Thoracic aorta (tissue), 2 donors: ENCODE measurements around the gene SNX1. TPM values are rescaled to one million over a fixed set of nuclear protein-coding genes. Genes with fewer than 3 reads are reported as not detected.

Experiments
- ATAC-seq: fragments of 150-250 bp; one replicate; pipeline ENCODE4 v1.8.0; 2017; ENCODE audit warnings: low read depth; ENCODE audit not compliant: insufficient number of reproducible peaks, low FRiP score
- DNase-seq: peaks from one replicate; pipeline ENCODE4 v3.0.0-alpha.2; 2020; ENCODE audit warnings: low spot score
- H3K27ac ChIP-seq, 2 donors: fragments of 200-600 bp; sonication (generic); 1 replicate in 1 of 2; 2 replicates in 1 of 2; pipeline ENCODE4 v1.5.1; 2016; ENCODE audit warnings: mild to moderate bottlenecking in 2 of 2, moderate library complexity in 2 of 2
- H3K27me3 ChIP-seq: fragments of 200-600 bp; sonication (generic); replicated peaks from 2 replicates; pipeline ENCODE4 v1.6.0; 2016; ENCODE audit warnings: mild to moderate bottlenecking; ENCODE audit not compliant: insufficient read depth
- H3K36me3 ChIP-seq: fragments of 200-600 bp; sonication (generic); one replicate; pipeline ENCODE4 v1.5.1; 2016
- H3K4me1 ChIP-seq, 2 donors: fragments of 200-600 bp; sonication (generic); 1 replicate in 1 of 2; 2 replicates in 1 of 2; pipeline versions ENCODE4 v1.5.1 to v1.6.0; 2016; ENCODE audit warnings: low read depth in 2 of 2, mild to moderate bottlenecking in 1 of 2; ENCODE audit not compliant: control insufficient read depth in 1 of 2
- H3K4me3 ChIP-seq: fragments of 200-600 bp; sonication (generic); 2 replicates; pipeline ENCODE4 v1.5.1; 2016; ENCODE audit warnings: mild to moderate bottlenecking
- H3K9me3 ChIP-seq: fragments of 200-600 bp; sonication (generic); 2 replicates; pipeline ENCODE4 v1.5.1; 2016
- total RNA-seq, 2 donors: library from RNA; depleted of rRNA; stranded (reverse); fragments of >200 nt; gene quantifications; one replicate each; pipeline versions ENCODE4 v1.1.0 to v1.2.3, GENCODE V29; 2016
- TF ChIP-seq, protein P1 (sequence below): fragments of 200-600 bp; sonication (generic); IDR thresholded peaks from one replicate; pipeline ENCODE4 v1.5.1; 2019; ENCODE audit warnings: antibody characterized with exemption

Gene SNX1
- total RNA-seq, 2 donors from 2014 or later: 47.2 to 104 TPM

DNA sequence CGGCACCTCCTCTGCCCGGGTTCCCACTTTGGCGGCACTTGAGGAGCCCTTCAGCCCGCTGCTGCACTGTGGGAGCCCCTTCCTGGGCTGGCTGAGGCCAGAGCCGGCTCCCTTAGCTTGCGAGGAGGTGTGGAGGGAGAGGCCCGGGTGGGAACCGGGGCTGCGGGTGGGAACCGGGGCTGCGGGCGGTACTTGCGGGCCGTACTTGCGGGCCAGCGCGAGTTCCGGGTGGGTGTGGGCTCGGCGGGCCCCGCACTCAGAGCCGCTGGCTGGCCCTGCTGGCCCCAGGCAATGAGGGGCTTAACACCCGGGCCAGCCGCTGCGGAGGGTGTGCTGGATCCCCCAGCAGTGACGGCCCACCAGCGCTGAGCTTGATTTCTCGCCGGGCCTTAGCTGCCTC lies 35.1 kb upstream of the SNX1 start:
- DNase-seq (no peak), ATAC-seq (no peak)
- Histone ChIP-seq H3K4me1 (no peaks in the 10 kb centered on the region), H3K27ac (no peak overlapping the region), H3K9me3 (no peaks in the 10 kb centered on the region), H3K27me3 (no peaks in the 10 kb centered on the region), H3K4me3 (no peak overlapping the region), H3K36me3 (no peaks in the 10 kb centered on the region)
- TF ChIP-seq, protein P1, sequence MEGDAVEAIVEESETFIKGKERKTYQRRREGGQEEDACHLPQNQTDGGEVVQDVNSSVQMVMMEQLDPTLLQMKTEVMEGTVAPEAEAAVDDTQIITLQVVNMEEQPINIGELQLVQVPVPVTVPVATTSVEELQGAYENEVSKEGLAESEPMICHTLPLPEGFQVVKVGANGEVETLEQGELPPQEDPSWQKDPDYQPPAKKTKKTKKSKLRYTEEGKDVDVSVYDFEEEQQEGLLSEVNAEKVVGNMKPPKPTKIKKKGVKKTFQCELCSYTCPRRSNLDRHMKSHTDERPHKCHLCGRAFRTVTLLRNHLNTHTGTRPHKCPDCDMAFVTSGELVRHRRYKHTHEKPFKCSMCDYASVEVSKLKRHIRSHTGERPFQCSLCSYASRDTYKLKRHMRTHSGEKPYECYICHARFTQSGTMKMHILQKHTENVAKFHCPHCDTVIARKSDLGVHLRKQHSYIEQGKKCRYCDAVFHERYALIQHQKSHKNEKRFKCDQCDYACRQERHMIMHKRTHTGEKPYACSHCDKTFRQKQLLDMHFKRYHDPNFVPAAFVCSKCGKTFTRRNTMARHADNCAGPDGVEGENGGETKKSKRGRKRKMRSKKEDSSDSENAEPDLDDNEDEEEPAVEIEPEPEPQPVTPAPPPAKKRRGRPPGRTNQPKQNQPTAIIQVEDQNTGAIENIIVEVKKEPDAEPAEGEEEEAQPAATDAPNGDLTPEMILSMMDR: no peak

DNA sequence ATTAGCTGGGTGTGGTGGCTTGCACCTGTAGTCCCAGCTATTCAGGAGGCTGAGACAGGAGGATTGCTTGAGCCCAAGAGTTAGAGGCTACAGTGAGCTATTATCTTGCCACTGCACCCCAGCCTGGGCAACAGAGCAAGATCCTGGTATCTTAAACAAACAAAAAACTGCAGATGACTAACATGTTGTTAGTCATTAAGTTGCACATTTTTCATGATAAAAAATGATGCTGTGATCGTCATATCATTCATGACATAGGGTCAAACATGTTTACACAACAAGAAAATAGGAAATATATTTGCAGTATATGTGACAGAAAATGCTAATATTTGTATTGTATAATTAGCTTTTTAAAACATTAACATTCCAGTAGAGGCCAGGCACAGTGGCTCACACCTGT lies 29.3 kb upstream of the SNX1 start:
- H3K27me3 ChIP-seq: no peaks in the 10 kb centered on the region
- no peak for ATAC-seq
- no peak for DNase-seq
- no peaks in the 10 kb centered on the region for H3K9me3 ChIP-seq
- H3K36me3 ChIP-seq: no peaks in the 10 kb centered on the region
- no peak overlapping the region for H3K4me3 ChIP-seq
- TF ChIP-seq, protein P1: no peak
- H3K4me1 ChIP-seq: peaks cover 0 to 13% of the 10 kb centered on the region in 2 donors
- H3K27ac ChIP-seq: no peak overlapping the region

DNA sequence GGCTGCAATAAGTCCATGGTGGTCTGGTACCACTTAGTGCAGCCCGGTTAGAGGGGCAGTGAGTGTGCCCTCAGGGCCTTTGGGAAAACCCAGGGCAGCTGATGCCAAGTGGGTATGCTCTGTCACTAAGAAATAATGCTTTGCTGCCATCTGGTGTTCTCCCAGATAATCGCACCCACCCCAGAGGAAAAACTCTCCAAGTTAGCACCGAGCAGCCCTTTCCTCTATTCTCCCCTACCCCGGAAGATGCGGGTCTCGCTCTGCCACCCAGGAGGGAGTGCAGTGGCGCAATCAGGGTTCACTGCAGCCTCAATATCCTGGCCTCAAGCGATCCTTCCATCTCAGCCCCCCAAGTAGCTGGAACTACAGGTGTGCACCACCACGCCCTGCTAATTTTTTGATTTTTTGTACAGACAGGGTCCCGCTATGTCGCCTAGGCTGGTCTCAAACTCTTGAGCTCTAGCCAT lies 28.2 kb upstream of the SNX1 start:
- H3K27me3 ChIP-seq: no peaks in the 10 kb centered on the region
- no peaks in the 10 kb centered on the region for H3K9me3 ChIP-seq
- no peak overlapping the region for H3K27ac ChIP-seq
- DNase-seq: no peak
- no peak overlapping the region for H3K4me3 ChIP-seq
- TF ChIP-seq, protein P1: peak; percentile 83
- no peak for ATAC-seq
- H3K4me1 ChIP-seq: peaks cover 5 to 17% of the 10 kb centered on the region in 2 donors
- H3K36me3 ChIP-seq: no peaks in the 10 kb centered on the region

DNA sequence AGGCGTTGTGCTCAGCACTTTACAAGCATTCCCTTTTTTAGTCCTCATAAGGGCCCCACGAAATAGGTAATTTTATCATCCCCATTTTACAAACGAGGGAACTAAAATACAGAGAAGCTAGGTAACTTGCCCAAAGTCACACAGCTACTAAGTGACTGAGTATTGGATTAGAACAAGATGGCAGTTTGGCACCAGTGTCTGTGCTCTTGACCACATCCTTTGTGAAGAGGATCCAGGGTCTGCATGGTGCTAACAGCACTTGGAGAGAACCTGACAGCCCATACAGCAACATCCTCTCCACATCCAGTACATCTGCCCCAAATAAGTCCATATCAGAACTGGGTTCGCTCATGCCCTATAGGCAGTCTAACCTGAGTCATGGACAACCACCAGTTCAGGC lies 27.6 kb upstream of the SNX1 start:
- H3K9me3 ChIP-seq: no peaks in the 10 kb centered on the region
- H3K36me3 ChIP-seq: no peaks in the 10 kb centered on the region
- DNase-seq: no peak
- H3K27ac ChIP-seq: no peak overlapping the region
- H3K27me3 ChIP-seq: no peaks in the 10 kb centered on the region
- TF ChIP-seq, protein P1: no peak
- no peak for ATAC-seq
- H3K4me3 ChIP-seq: no peak overlapping the region
- H3K4me1 ChIP-seq: peaks cover 5 to 17% of the 10 kb centered on the region in 2 donors

DNA sequence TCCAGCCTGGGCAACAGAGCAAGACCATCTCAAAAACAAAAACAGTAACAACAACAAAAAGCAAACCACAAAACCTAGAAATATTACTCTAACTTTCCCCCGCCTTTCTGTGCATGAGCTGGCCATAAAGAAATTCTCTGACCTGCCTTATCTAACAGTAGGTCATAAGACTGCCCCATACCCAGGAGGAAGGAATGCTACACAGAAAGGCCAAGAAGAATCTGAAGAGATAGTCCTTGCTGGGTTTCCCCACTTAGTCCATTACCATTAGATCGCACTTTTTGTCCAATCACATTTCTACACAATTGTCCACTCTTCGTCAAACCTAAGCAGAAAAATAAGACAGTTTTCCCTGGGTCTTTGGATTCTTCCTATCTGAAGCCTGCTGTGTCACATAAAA lies 25.7 kb upstream of the SNX1 start:
- Histone ChIP-seq H3K4me3 (no peak overlapping the region), H3K4me1 (peaks cover 5 to 17% of the 10 kb centered on the region in 2 donors), H3K9me3 (no peaks in the 10 kb centered on the region), H3K27me3 (no peaks in the 10 kb centered on the region), H3K27ac (no peak overlapping the region), H3K36me3 (peaks cover 6% of the 10 kb centered on the region)
- TF ChIP-seq, protein P1: no peak
- no peak for DNase-seq
- no peak for ATAC-seq
